ENCODE results near the gene ACSL1. TPM values are rescaled to one million over a fixed set of nuclear protein-coding genes. Genes with fewer than 3 reads are reported as not detected.

ACSL1 gene
- polyA plus RNA-seq, 1 donor (not counting 4 experiments of a cell fraction or from before 2014, with no cell fraction given) = 60.6 TPM

DNA sequence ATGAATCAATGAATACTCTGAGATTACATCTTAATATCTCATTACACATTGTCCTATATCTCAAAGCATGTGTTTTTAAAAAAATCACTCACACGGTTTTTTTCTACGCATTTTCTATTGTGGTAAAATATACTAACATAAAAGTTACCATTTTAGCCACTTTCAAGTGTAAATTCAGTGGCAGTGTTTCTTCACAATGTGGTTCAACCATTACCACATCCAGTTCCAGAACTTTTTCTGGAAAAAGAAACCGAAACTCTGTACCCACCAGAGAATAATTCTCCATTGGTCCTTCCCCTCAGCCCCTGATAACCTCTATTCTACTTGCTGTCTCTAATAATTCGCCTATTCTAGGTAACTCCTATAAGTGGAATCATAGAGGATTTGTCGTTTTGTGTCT lies 35.3 kb upstream of the ACSL1 start:
- H3K9me3 ChIP-seq (ENCODE audit: control insufficient read depth, low read depth, low read length) = no peaks in the 10 kb centered on the region
- no peaks in the 10 kb centered on the region for H3K79me2 ChIP-seq (ENCODE audit: control insufficient read depth, insufficient read depth, low read length)
- TF ChIP-seq, protein P1, sequence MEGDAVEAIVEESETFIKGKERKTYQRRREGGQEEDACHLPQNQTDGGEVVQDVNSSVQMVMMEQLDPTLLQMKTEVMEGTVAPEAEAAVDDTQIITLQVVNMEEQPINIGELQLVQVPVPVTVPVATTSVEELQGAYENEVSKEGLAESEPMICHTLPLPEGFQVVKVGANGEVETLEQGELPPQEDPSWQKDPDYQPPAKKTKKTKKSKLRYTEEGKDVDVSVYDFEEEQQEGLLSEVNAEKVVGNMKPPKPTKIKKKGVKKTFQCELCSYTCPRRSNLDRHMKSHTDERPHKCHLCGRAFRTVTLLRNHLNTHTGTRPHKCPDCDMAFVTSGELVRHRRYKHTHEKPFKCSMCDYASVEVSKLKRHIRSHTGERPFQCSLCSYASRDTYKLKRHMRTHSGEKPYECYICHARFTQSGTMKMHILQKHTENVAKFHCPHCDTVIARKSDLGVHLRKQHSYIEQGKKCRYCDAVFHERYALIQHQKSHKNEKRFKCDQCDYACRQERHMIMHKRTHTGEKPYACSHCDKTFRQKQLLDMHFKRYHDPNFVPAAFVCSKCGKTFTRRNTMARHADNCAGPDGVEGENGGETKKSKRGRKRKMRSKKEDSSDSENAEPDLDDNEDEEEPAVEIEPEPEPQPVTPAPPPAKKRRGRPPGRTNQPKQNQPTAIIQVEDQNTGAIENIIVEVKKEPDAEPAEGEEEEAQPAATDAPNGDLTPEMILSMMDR (optimal IDR thresholded peaks at IDR 0.05 in 1 of 3, IDR thresholded peaks at IDR 0.05 in 1 of 3, conservative IDR thresholded peaks at IDR 0.05 in 1 of 3; ENCODE audit: extremely low read depth in 1 of 3, insufficient read depth in 2 of 3, low read length in 3 of 3) = no peak
- TF ChIP-seq EZH2 (IDR thresholded peaks at IDR 0.05; ENCODE audit: low read length) = no peak
- no peak overlapping the region for H2AFZ ChIP-seq (ENCODE audit: control insufficient read depth, low read length)
- no peaks in the 10 kb centered on the region for H3K9me1 ChIP-seq (ENCODE audit: control insufficient read depth, extremely low read depth, insufficient read depth, low read length)
- H3K9ac ChIP-seq (ENCODE audit: control insufficient read depth, extremely low read depth, insufficient read depth, low read length) = no peak overlapping the region
- peaks cover 3% of the 10 kb centered on the region for H3K27me3 ChIP-seq (ENCODE audit: control insufficient read depth, extremely low read depth, insufficient read depth, low read length)
- no peaks in the 10 kb centered on the region for H3K36me3 ChIP-seq (ENCODE audit: control insufficient read depth in 2 of 2, extremely low read depth in 1 of 2, insufficient read depth in 2 of 2, low read length in 2 of 2)
- FAIRE-seq (no peak), DNase-seq (ENCODE audit: low read depth, low spot score) (no peak)
- no peaks in the 10 kb centered on the region for H4K20me1 ChIP-seq (ENCODE audit: control insufficient read depth, extremely low read depth, insufficient read depth, low read length)
- dilution Hi-C loops (cut with MboI; ENCODE audit: extremely low pct_ligation_motif_present, low sequenced_read_pairs) = no loop called here
- H3K4me3 ChIP-seq (ENCODE audit: control insufficient read depth in 2 of 3, extremely low read depth in 1 of 3, insufficient read depth in 2 of 3, low read depth in 1 of 3, low read length in 3 of 3) = no peak overlapping the region
- no peak overlapping the region for H3K4me2 ChIP-seq (ENCODE audit: control insufficient read depth, extremely low read depth, insufficient read depth, low read depth, low read length)
- H3K27ac ChIP-seq (ENCODE audit: control insufficient read depth, insufficient read depth, low read length) = no peak overlapping the region
- H3K4me1 ChIP-seq (ENCODE audit: control insufficient read depth, extremely low read depth, insufficient read depth, low read length) = no peaks in the 10 kb centered on the region

DNA sequence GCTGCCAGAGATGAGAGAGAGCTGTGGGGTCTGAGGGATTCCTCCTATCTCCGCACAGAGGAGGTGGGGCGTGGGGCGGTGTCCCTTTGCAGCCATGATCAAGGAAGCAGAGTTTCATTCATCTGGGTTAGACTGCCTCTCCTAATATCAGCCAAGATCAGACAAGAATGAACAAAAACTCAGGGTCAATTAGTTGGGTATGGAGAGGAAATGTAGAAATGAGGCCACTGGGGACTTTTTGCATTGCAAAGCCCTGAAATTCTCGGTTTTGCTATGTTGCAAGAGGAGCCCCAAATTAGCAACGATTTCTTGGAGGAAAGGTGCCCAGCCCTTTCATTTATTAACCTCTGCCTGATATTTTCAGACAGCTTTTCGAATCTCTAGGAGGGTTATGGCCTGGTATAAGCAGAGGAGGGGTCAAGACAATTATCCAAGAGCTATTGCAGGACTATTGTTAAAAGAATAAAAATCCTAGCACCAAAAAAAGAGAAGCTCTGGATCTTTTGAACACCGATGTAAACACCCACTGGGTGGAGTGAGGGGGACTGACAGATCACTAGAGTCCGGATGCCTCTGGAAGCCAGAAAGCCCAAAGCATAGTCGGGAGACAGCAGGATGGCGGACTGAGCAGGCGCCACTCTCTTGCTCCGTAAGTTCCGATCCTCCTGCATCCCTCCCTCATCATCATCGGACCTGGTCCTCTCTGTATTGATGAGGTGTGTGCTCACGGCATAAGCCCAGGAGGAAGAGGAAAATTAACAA lies 34.4 kb upstream of the ACSL1 start:
- no peaks in the 10 kb centered on the region for H3K36me3 ChIP-seq (ENCODE audit: control insufficient read depth in 2 of 2, extremely low read depth in 1 of 2, insufficient read depth in 2 of 2, low read length in 2 of 2)
- H3K79me2 ChIP-seq (ENCODE audit: control insufficient read depth, insufficient read depth, low read length) = no peaks in the 10 kb centered on the region
- H2AFZ ChIP-seq (ENCODE audit: control insufficient read depth, low read length) = no peak overlapping the region
- FAIRE-seq = no peak
- peaks cover 3% of the 10 kb centered on the region for H3K27me3 ChIP-seq (ENCODE audit: control insufficient read depth, extremely low read depth, insufficient read depth, low read length)
- H3K9me3 ChIP-seq (ENCODE audit: control insufficient read depth, low read depth, low read length) = no peaks in the 10 kb centered on the region
- TF ChIP-seq, protein P1 (optimal IDR thresholded peaks at IDR 0.05 in 1 of 3, IDR thresholded peaks at IDR 0.05 in 1 of 3, conservative IDR thresholded peaks at IDR 0.05 in 1 of 3; ENCODE audit: extremely low read depth in 1 of 3, insufficient read depth in 2 of 3, low read length in 3 of 3) = no peak
- TF ChIP-seq EZH2 (IDR thresholded peaks at IDR 0.05; ENCODE audit: low read length) = no peak
- no peak overlapping the region for H3K4me2 ChIP-seq (ENCODE audit: control insufficient read depth, extremely low read depth, insufficient read depth, low read depth, low read length)
- no peaks in the 10 kb centered on the region for H3K9me1 ChIP-seq (ENCODE audit: control insufficient read depth, extremely low read depth, insufficient read depth, low read length)
- no peak overlapping the region for H3K4me3 ChIP-seq (ENCODE audit: control insufficient read depth in 2 of 3, extremely low read depth in 1 of 3, insufficient read depth in 2 of 3, low read depth in 1 of 3, low read length in 3 of 3)
- dilution Hi-C loops (cut with MboI; ENCODE audit: extremely low pct_ligation_motif_present, low sequenced_read_pairs) = no loop called here
- H3K9ac ChIP-seq (ENCODE audit: control insufficient read depth, extremely low read depth, insufficient read depth, low read length) = no peak overlapping the region
- no peak for DNase-seq (ENCODE audit: low read depth, low spot score)
- no peaks in the 10 kb centered on the region for H4K20me1 ChIP-seq (ENCODE audit: control insufficient read depth, extremely low read depth, insufficient read depth, low read length)
- no peaks in the 10 kb centered on the region for H3K4me1 ChIP-seq (ENCODE audit: control insufficient read depth, extremely low read depth, insufficient read depth, low read length)
- no peak overlapping the region for H3K27ac ChIP-seq (ENCODE audit: control insufficient read depth, insufficient read depth, low read length)

Data from keratinocyte (primary cell).